Spleen (tissue), 7 donors: ENCODE results near the gene CHID1.

Experiments used
- POLR2A ChIP-seq, 3 donors: fragments of 450-650 bp; IDR thresholded peaks; one replicate each; pipeline ENCODE4 v1.5.1; 2017; ENCODE audit warnings: antibody characterized with exemption in 3 of 3, mild to moderate bottlenecking in 1 of 3
- TF ChIP-seq, protein P1 (sequence below), 11 experiments: fragments of 200-600 bp in 7 of 11; fragments of 450-650 bp in 4 of 11; sonication (generic) in 4 of 11; IDR thresholded peaks in 8 of 11; conservative IDR thresholded peaks in 3 of 11; 1 replicate in 7 of 11; 2 replicates in 4 of 11; pipeline versions ENCODE4 v1.4.0 to v1.8.0; 2016 to 2021; ENCODE audit warnings: antibody characterized with exemption in 11 of 11, inconsistent platforms in 4 of 11, mild to moderate bottlenecking in 1 of 11
- donor health status: DM: no; HTN: no; CAD: no; lungs with moderate emphysema.
- donor health status: DM: no; HTN: no; CAD: no.
- donor health status: DM: no; HTN: no; CAD: no.

DNA sequence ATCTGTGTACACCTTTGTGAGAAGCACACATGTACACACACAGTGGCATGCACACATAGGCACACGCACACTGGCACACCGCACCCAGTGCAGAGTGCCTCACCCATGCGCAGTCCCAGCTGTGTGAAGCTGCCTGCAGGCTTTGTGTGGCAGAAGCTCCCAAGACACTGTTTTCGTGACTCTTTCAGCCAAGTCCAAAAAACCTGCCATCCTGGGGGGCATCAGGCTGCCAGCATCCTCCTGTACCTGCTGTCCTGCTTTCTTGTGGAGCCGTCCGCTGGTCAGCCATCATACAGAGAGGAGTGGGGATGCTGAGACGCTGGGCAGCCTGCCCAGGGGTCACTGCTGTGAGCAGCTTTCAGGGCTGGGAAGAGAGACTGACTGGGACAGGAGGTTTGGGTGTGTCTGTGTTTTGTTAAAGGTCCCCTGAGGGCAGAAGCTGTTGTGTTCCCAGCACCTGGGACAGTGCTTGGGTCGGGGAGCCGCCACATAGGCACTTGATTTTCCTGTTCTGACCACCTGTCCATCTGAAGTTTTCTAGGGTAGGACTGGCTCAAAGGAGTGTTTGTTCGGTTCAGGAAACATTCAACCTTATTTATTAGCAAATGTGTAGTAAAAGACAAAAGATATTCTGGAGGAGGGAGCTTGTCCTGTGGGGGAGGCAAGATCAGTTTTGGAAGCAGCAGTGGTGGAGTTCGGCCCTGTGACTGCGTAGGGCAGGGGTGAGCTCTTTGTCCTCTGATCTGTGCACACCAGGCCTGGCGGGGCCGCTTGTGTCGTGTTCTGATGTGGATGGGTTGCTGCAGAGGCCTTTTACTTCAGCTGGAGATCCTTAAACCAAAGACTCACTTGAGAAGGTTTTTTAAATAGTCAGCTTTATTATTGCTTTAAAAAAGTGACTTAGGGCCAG lies 44.8 kb upstream of the CHID1 start:
- TF ChIP-seq, protein P1, sequence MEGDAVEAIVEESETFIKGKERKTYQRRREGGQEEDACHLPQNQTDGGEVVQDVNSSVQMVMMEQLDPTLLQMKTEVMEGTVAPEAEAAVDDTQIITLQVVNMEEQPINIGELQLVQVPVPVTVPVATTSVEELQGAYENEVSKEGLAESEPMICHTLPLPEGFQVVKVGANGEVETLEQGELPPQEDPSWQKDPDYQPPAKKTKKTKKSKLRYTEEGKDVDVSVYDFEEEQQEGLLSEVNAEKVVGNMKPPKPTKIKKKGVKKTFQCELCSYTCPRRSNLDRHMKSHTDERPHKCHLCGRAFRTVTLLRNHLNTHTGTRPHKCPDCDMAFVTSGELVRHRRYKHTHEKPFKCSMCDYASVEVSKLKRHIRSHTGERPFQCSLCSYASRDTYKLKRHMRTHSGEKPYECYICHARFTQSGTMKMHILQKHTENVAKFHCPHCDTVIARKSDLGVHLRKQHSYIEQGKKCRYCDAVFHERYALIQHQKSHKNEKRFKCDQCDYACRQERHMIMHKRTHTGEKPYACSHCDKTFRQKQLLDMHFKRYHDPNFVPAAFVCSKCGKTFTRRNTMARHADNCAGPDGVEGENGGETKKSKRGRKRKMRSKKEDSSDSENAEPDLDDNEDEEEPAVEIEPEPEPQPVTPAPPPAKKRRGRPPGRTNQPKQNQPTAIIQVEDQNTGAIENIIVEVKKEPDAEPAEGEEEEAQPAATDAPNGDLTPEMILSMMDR (IDR thresholded peaks at IDR 0.05 in 8 of 11, conservative IDR thresholded peaks at IDR 0.05 in 3 of 11), result no peak
- no peak for TF ChIP-seq POLR2A (IDR thresholded peaks at IDR 0.05)
